Stimulated activated CD4-positive, alpha-beta T cell treated with anti-CD3 and anti-CD28 coated beads, TNF-alpha, amount 100 ng/mL, for 1 hour (primary cell): ENCODE measurements around the gene ZNF574.

ENCODE experiments used
- DNase-seq, 3 donors: peaks; one replicate each; pipeline ENCODE4 v3.0.0-alpha.2; 2020; ENCODE audit warnings: low read depth in 3 of 3, low spot score in 1 of 3

The ZNF574 gene

GRCh38 chr19:42122691-42123607, 47.0 kb downstream of the ZNF574 start:
- peak in 2 of 3 donors; percentile 33 to 53 for DNase-seq

- no peak for DNase-seq
Measured at GRCh38 chr19:42123765-42124164, 47.8 kb downstream of the ZNF574 start.

- no peak for DNase-seq
Measured at GRCh38 chr19:42124386-42124901, 48.5 kb downstream of the ZNF574 start.

- DNase-seq: no peak
Measured at GRCh38 chr19:42125536-42125935, 49.6 kb downstream of the ZNF574 start.

GRCh38 chr19:42126574-42126973, 50.6 kb downstream of the ZNF574 start:
- DNase-seq: no peak

- no peak for DNase-seq
Measured at GRCh38 chr19:42129399-42130253, 53.7 kb downstream of the ZNF574 start.

GRCh38 chr19:42130254-42130573, 54.2 kb downstream of the ZNF574 start:
- DNase-seq: no peak
